Endothelial cell of umbilical vein (primary cell): ENCODE data around the gene COLEC11. TPM values are rescaled to one million over a fixed set of nuclear protein-coding genes. Genes with fewer than 3 reads are reported as not detected.

ENCODE experiments used
- BruUV-seq: library from RNA; stranded (reverse); fragments of 400-500 nt; replicated peaks from 2 replicates; lab custom pipeline; 2021; lab: Mats Ljungman, UMichigan
- CTCF ChIA-PET: fragments of 300-600, 350-600 bp; sonication (Branson Sonifier 250); formaldehyde crosslinking; loops from one replicate; lab custom pipeline; 2021; ENCODE audit warnings: antibody characterized with exemption, inconsistent platforms; lab: Charles Lee
- POLR2A ChIA-PET: fragments of 300-600, 350-600 bp; sonication (Branson Sonifier 250); formaldehyde crosslinking; loops from one replicate; lab custom pipeline; 2021; ENCODE audit warnings: antibody characterized with exemption, inconsistent platforms; lab: Charles Lee
- DNase-seq: peaks from one replicate; pipeline ENCODE4 v3.0.0-alpha.2; 2011; ENCODE audit warnings: low read depth, low spot score
- FAIRE-seq: peaks from 2 replicates; lab custom pipeline; 2011; peaks lifted over from hg19 to GRCh38; lab: Jason Lieb, UNC
- H2AFZ ChIP-seq: 2 replicates; pipeline ENCODE4 v1.6.0; 2012; ENCODE audit warnings: low read depth, low read length, control low read depth, inconsistent platforms
- H3K27ac ChIP-seq: 2 replicates; pipeline ENCODE4 v1.5.1; 2011; ENCODE audit warnings: low read depth, mild to moderate bottlenecking, control low read depth, low read length, moderate library complexity; ENCODE audit not compliant: insufficient read depth
- H3K27me3 ChIP-seq, 2 experiments: 2 replicates each; pipeline versions ENCODE4 v1.6.0 to v1.6.1; 2011; ENCODE audit warnings: low read length in 2 of 2, mixed read lengths in 1 of 2; ENCODE audit not compliant: control insufficient read depth in 2 of 2, insufficient read depth in 2 of 2
- H3K36me3 ChIP-seq, 2 experiments: 2 replicates in 1 of 2; 3 replicates in 1 of 2; pipeline ENCODE4 v1.5.1; 2011; ENCODE audit warnings: low read length in 2 of 2, mild to moderate bottlenecking in 1 of 2, moderate library complexity in 1 of 2; ENCODE audit not compliant: control insufficient read depth in 2 of 2, insufficient read depth in 2 of 2; ENCODE audit errors: extremely low read depth in 1 of 2
- H3K4me1 ChIP-seq: 3 replicates; pipeline ENCODE4 v1.5.1; 2011; ENCODE audit warnings: mild to moderate bottlenecking, low read length; ENCODE audit not compliant: control insufficient read depth, insufficient read depth; ENCODE audit errors: extremely low read depth
- H3K4me2 ChIP-seq: 2 replicates; pipeline ENCODE4 v1.6.1; 2011; ENCODE audit warnings: low read length, control low read depth, mixed read lengths; ENCODE audit not compliant: insufficient read depth
- H3K4me3 ChIP-seq, 3 experiments: fragments of 200-600 bp in 1 of 3; sonication (generic), shearing (Covaris generic) in 1 of 3; replicated peaks in 1 of 3; 2 replicates each; pipeline ENCODE4 v1.5.1; 2011 to 2016; ENCODE audit warnings: control low read depth in 3 of 3, low read length in 3 of 3, mild to moderate bottlenecking in 2 of 3, inconsistent platforms in 1 of 3, low read depth in 1 of 3, moderate library complexity in 1 of 3; ENCODE audit not compliant: insufficient read depth in 1 of 3
- H3K79me2 ChIP-seq: 2 replicates; pipeline ENCODE4 v1.6.0; 2012; ENCODE audit warnings: low read length, inconsistent platforms; ENCODE audit not compliant: control insufficient read depth, insufficient read depth
- H3K9ac ChIP-seq: replicated peaks from 2 replicates; pipeline ENCODE3; 2011; ENCODE audit warnings: low read length, control low read depth; ENCODE audit not compliant: insufficient read depth; ENCODE audit errors: extremely low read depth
- H3K9me1 ChIP-seq: replicated peaks from 3 replicates; pipeline ENCODE4 v1.6.0; 2011; ENCODE audit warnings: mild to moderate bottlenecking, low read length; ENCODE audit not compliant: control insufficient read depth, insufficient read depth; ENCODE audit errors: extremely low read depth
- H3K9me3 ChIP-seq: replicated peaks from 2 replicates; pipeline ENCODE4 v1.5.1; 2012; ENCODE audit warnings: low read length, inconsistent platforms; ENCODE audit not compliant: control insufficient read depth, insufficient read depth
- H4K20me1 ChIP-seq: replicated peaks from 2 replicates; pipeline ENCODE3; 2011; ENCODE audit warnings: mild to moderate bottlenecking, low read length; ENCODE audit not compliant: control insufficient read depth, insufficient read depth; ENCODE audit errors: extremely low read depth
- CTCF ChIP-seq, 2 donors: IDR thresholded peaks; 1 replicate in 1 of 2; 2 replicates in 1 of 2; pipeline ENCODE4 v1.5.1; 2011; ENCODE audit warnings: low read length in 2 of 2, mild to moderate bottlenecking in 2 of 2, moderate library complexity in 2 of 2, control low read depth in 1 of 2, inconsistent platforms in 1 of 2, low read depth in 1 of 2; ENCODE audit not compliant: insufficient read depth in 1 of 2; ENCODE audit errors: extremely low read depth in 1 of 2
- EZH2 ChIP-seq: IDR thresholded peaks from 2 replicates; pipeline ENCODE4 v1.6.1; 2012; ENCODE audit warnings: borderline replicate concordance, low read depth, mild to moderate bottlenecking, moderate library complexity, low read length, inconsistent platforms; ENCODE audit not compliant: severe bottlenecking
- FOS ChIP-seq: IDR thresholded peaks from 2 replicates; pipeline ENCODE4 v1.6.1; 2011; ENCODE audit warnings: mild to moderate bottlenecking, low read length, moderate library complexity, borderline replicate concordance; ENCODE audit not compliant: insufficient read depth
- GATA2 ChIP-seq: IDR thresholded peaks from 2 replicates; pipeline ENCODE4 v1.7.0; 2011; ENCODE audit warnings: low read depth, mild to moderate bottlenecking, moderate library complexity, mixed read lengths, low read length; ENCODE audit not compliant: insufficient read length, insufficient read depth
- JUN ChIP-seq: IDR thresholded peaks from 2 replicates; pipeline ENCODE4 v1.6.1; 2011; ENCODE audit warnings: borderline replicate concordance, low read depth; ENCODE audit not compliant: insufficient read length, insufficient read depth
- POLR2A ChIP-seq: IDR thresholded peaks from 2 replicates; pipeline ENCODE4 v1.6.1; 2012; ENCODE audit warnings: low read depth, mild to moderate bottlenecking, control low read depth, low read length
- POLR2AphosphoS5 ChIP-seq: IDR thresholded peaks from 2 replicates; pipeline ENCODE4 v1.6.1; 2012; ENCODE audit warnings: low read depth, mild to moderate bottlenecking, control low read depth, low read length, moderate library complexity; ENCODE audit not compliant: insufficient read depth
- dilution Hi-C: fragments of 300-500 bp; cut with MboI; formaldehyde crosslinking; loops from one replicate; pipeline ENCODE4 v1.15.0; 2019; ENCODE audit warnings: low sequenced_read_pairs; ENCODE audit not compliant: extremely low pct_ligation_motif_present
- intact Hi-C: fragments of 100-400 bp; cut with micrococcal nuclease; formaldehyde crosslinking; loops from one replicate; pipeline ENCODE4 v1.10.0; 2022
- polyA plus RNA-seq, 4 experiments: library from polyadenylated mRNA; depleted of rRNA in 3 of 4; stranded (reverse) in 3 of 4; unstranded in 1 of 4; fragments of >200 nt; gene quantifications; 2 replicates each; pipeline versions ENCODE4 v1.2.1 to v1.2.3, GENCODE V29; 2011 to 2012; ENCODE audit warnings: missing spikeins in 1 of 4
- total RNA-seq: library from RNA; stranded (reverse); gene quantifications from 2 replicates; pipeline ENCODE4 v1.2.3, GENCODE V29; 2021
- TF ChIP-seq, protein P1 (sequence below): IDR thresholded peaks from 2 replicates; pipeline ENCODE4 v1.6.1; 2011; ENCODE audit not compliant: insufficient read depth, insufficient read length

The COLEC11 gene
- total and polyA plus RNA-seq, 2 donors (not counting 3 experiments of a cell fraction or from before 2014, with no cell fraction given): 0.15 TPM; not detected in 1

DNA sequence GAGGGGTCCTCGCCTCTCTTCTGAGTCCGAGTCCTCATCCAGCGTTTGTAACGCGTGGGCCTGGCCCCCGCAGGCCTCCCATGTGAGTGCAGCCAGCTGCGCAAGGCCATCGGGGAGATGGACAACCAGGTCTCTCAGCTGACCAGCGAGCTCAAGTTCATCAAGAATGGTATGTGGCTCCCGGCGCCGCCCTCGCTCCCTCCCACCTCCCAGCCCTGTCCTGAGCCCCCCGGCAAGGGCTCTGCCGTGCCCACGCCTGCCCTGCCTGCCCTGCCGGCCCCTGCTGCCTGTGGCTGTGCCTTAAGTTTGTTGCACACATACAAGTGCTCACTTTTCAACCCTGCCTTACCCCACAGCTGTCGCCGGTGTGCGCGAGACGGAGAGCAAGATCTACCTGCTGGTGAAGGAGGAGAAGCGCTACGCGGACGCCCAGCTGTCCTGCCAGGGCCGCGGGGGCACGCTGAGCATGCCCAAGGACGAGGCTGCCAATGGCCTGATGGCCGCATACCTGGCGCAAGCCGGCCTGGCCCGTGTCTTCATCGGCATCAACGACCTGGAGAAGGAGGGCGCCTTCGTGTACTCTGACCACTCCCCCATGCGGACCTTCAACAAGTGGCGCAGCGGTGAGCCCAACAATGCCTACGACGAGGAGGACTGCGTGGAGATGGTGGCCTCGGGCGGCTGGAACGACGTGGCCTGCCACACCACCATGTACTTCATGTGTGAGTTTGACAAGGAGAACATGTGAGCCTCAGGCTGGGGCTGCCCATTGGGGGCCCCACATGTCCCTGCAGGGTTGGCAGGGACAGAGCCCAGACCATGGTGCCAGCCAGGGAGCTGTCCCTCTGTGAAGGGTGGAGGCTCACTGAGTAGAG lies 48.7 kb downstream of the COLEC11 start:
- no peak overlapping the region for H3K4me3 ChIP-seq
- FAIRE-seq (no peak), DNase-seq (no peak)
- no peak overlapping the region for H3K9ac ChIP-seq
- H3K27me3 ChIP-seq: no peaks in the 10 kb centered on the region
- H3K9me3 ChIP-seq: no peaks in the 10 kb centered on the region
- dilution Hi-C loops (no loop called here), intact Hi-C loops (no loop called here)
- no peaks in the 10 kb centered on the region for H4K20me1 ChIP-seq
- no peaks in the 10 kb centered on the region for H3K36me3 ChIP-seq
- H3K4me1 ChIP-seq: no peaks in the 10 kb centered on the region
- no peak for TF ChIP-seq CTCF (IDR thresholded peaks at IDR 0.05; ENCODE audit: extremely low read depth in 1 of 2, insufficient read depth in 1 of 2, low read depth in 1 of 2, low read length in 2 of 2)
- no peak for TF ChIP-seq FOS
- TF ChIP-seq JUN: no peak
- no peak for TF ChIP-seq POLR2A
- TF ChIP-seq, protein P1, sequence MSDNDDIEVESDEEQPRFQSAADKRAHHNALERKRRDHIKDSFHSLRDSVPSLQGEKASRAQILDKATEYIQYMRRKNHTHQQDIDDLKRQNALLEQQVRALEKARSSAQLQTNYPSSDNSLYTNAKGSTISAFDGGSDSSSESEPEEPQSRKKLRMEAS: no peak
- no peak for TF ChIP-seq EZH2
- TF ChIP-seq GATA2: no peak
- no peak for TF ChIP-seq POLR2AphosphoS5
- CTCF ChIA-PET: no interaction called here
- no peaks in the 10 kb centered on the region for H3K79me2 ChIP-seq
- POLR2A ChIA-PET: no interaction called here
- no TSS peak for BruUV-seq
- no peak overlapping the region for H3K27ac ChIP-seq
- H2AFZ ChIP-seq: no peak overlapping the region
- no peak overlapping the region for H3K4me2 ChIP-seq
- H3K9me1 ChIP-seq: no peaks in the 10 kb centered on the region
